HL-60/S4 treated with phorbol 12-myristate 13-acetate at 8.2 ng/mL for 4 days and 3 days (cell line): ENCODE results near the gene NAA40.

Source experiments
- in situ Hi-C: fragments of 300-500 bp; cut with MboI; formaldehyde crosslinking; loops from 2 replicates; pipeline ENCODE4 v1.15.0; 2022; ENCODE audit warnings: low sequenced_read_pairs

Gene NAA40

DNA sequence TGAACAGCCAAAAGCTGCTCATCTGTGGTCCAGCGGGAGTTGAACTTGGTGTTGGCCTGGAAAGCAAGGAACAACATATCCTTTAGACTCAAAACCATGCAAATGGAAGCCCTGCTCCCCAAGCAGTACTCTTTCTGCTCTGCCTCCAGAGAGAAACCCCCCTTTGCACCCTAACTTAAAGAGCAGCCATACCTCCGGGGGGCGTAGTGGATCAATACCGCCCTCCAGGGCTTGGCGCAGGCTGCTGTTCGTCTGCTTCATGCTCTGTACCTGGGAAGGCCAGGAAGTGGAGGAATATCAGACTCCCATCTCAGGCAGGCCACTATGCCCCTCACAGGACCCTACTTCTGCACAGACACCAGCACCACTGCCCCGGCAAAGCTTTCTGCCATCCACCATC is 26.1 kb upstream of the NAA40 start:
- in situ Hi-C loops = no loop called here

GRCh38 chr11:63913866-63914830 is 24.7 kb upstream of the NAA40 start:
- in situ Hi-C loops = no loop called here

DNA sequence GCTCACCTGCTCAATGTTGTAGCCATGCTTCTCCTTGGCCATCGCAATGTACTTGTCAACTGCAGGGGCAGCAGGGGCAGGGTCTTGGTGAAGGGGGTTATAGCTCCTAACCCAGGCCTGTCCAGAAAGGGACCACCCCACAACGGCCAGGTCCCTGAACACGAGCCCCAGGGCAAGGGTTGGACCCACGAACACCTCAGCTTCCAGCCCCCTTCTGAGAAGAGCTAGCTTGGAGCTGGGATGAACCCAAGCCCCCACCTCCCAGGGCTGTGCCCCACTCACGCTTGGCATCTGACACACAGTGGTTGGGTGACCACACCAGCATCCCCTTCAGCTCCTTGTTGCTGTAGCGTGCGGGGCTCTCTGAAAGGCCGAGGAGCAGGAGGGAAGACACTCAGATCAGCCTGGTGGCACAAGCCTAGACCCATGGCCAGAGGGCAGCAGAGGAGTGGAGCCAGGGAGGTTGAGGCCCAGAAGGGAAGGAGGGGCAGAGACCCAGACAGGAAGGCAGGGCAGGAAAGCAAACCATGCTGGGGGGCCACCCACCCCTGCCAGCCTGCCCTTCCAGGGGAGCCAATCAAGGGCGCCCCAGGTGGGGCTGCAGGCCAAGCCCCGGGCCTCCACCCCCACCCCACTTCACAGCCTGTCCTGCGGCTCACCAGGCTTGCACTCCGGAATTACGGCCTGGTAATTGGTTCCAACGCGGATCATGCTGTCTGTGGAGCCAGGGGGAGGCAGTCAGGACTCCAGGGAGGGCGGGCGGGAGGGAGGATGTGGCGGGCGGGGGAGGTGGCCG is 23.7 kb upstream of the NAA40 start:
- in situ Hi-C loops = no loop called here

- in situ Hi-C loops = no loop called here
Measured at GRCh38 chr11:63915961-63916836, 22.6 kb upstream of the NAA40 start.

- in situ Hi-C loops = no loop called here
Measured at GRCh38 chr11:63916837-63917691, 21.7 kb upstream of the NAA40 start, which contains the start of gene RCOR2. Gene RCOR2, minus strand, starts transcription at chr11:63917164. Its CDS starts 708 bp downstream, at chr11:63916456.

- in situ Hi-C loops = no loop called here
Measured at GRCh38 chr11:63917692-63918506, 20.9 kb upstream of the NAA40 start.

DNA sequence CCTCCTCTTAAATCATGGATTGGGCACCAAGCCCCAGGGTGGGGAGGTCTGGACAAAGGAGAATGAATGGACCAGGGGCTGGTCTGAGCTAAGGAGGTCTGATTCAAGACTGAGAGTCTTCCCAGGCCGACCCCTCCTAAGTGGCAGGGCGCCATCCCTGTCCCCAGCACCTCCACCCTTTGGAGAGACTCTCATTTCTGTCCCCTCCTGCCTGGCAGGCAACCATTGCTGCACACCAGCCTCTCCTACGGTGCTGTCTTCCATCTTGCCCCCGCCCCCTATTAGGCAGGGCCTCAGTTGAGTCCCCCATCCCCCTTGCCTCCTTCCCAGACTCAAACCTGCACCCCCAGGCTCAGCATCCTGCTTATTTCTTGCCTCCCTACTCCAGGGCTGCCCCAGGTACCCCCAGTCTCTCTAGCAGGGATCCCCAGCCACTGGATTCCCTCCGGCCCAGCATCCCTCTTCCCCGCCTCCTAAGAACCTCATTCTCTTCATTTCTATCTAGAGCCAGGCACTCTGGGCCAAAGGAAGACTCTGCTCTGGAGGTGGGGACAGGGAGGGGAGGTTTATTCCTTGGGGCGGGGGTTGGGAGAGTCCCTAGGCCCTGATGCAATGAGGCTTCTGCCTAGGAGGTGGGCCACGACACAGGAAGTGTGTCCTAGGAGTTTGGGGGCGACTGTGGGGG is 20.2 kb upstream of the NAA40 start:
- in situ Hi-C loops = no loop called here

GRCh38 chr11:63919267-63920125 is 19.3 kb upstream of the NAA40 start:
- in situ Hi-C loops = no loop called here

DNA sequence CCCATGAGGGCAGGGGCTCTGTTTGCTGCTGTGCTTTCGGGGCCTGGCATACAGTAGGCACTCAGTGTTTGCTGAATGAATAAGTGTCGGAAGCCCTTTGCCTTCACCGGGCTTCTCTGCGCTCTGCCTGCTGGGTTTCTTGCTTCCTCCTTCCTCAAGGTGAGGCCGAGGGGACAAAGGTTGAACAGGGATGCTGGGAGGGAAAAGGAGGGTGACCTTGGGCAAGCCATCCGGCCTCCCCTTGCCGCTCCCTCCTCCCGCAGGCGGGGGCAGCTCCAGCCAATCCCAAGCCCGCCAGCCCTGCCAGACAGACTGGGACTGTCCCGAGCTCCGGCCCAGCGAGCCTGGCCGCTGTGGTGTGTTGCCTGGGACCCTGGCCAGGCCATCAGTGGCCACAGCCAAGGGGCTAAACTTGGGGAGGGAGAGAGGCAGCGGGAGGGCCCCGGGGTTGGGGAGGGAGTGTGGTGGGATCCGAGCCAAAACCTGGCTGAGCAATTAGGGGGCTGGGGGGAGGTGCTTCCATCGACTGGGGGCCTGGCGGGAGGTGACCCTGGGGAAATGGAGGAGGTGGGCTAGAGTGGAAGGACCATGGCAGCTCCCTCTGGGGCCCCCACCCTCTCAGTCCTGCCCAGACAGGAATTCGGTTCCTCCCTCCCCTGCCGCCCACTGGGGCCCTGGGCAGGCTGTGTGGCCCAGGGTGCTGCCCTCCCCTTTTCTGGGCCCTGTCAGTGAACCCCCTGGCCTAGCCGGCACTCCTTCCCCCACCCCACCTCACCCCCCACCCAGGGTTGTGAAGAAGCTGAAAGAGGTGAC is 18.5 kb upstream of the NAA40 start:
- in situ Hi-C loops = no loop called here

DNA sequence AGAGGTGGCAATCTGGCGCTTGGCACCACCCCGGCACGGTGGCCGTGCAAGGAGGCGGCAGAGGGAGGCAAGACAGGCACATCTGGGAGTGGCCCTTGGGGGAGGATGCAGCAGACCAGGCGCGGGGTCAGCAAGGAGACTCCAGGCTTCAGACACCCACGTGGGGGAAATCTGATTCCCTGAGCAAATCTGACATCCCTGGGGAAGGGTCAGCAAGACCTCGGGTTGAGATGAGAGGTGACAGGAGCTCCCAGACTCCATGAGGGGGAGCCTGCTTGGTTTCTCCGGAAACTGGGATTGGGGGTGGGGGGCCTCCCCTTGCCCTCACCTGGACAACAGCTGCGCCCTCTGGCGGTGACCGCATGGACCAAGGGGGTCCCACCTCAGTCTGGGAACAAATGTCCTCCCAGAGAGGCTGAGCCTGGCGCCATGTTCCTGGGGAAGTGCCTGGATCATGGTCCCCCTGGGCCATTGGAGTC is 17.8 kb upstream of the NAA40 start:
- in situ Hi-C loops = no loop called here

- in situ Hi-C loops = no loop called here
Measured at GRCh38 chr11:63922673-63923192, 16.1 kb upstream of the NAA40 start.

- in situ Hi-C loops = no loop called here
Measured at GRCh38 chr11:63923319-63923718, 15.5 kb upstream of the NAA40 start.

- in situ Hi-C loops = no loop called here
Measured at GRCh38 chr11:63929616-63930015, 9.2 kb upstream of the NAA40 start.

GRCh38 chr11:63931045-63931444 is 7.8 kb upstream of the NAA40 start:
- in situ Hi-C loops = no loop called here

GRCh38 chr11:63931876-63932275 is 6.9 kb upstream of the NAA40 start:
- in situ Hi-C loops = no loop called here

DNA sequence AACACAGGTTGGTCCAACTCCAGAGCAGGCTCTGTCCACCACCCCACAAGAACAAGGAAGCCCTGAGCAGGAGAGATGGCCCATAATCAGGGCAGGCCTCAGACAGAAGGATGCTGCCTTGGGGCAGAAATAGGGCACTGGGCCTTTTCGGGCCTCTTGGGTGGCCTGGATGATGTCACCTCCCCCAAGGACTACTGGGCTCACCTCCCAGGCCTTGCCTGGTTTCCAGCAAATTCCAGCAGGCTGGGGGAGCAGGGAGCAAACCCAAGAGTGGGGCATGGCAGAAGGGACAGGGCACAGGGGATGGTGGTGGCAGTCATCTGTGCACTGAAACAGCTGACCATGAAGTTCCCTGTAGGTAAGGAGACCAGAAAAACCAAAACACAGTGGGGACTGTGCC is 5.3 kb upstream of the NAA40 start:
- in situ Hi-C loops = no loop called here
